ENCODE results near the gene TSSK3.

DNA sequence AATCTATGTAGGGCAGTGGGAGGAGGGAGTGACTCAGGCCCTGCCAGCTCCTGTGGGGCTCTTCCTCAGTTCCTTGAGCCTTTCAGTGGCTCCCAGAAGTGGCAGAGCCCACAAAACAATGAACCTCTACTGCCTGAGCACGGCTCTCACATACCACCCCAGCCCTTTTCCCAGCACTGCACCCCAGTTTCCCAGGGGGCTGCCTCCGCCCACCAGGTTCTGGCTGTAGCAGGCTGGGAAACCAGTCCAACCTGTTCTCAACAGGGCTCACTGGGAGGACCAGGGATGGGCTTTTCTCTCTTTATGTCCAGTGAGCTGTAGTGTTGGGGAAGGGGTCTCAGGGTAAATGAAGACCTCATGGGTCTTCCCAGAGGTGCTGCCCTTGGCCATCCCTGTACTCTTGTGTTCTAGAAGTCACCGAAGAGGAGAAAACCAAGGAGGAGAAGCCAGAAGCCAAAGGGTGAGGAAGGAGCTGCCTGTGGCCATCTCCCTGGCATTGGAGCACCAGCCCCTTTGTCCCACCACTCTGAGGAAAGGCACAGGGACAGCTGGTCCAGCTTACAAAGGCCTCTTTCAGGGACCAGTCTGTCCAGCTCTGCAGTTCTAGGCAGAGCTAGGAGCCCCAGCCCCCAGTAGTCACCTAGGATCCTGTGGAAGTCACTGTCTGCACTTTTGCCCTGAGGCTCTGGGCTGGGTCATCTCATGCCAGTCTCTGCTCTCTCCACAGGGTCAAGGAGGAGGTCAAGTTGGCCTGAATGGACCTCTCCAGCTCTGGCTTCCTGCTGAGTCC lies 29.9 kb upstream of the TSSK3 start:
- TF ChIP-seq, protein P1, sequence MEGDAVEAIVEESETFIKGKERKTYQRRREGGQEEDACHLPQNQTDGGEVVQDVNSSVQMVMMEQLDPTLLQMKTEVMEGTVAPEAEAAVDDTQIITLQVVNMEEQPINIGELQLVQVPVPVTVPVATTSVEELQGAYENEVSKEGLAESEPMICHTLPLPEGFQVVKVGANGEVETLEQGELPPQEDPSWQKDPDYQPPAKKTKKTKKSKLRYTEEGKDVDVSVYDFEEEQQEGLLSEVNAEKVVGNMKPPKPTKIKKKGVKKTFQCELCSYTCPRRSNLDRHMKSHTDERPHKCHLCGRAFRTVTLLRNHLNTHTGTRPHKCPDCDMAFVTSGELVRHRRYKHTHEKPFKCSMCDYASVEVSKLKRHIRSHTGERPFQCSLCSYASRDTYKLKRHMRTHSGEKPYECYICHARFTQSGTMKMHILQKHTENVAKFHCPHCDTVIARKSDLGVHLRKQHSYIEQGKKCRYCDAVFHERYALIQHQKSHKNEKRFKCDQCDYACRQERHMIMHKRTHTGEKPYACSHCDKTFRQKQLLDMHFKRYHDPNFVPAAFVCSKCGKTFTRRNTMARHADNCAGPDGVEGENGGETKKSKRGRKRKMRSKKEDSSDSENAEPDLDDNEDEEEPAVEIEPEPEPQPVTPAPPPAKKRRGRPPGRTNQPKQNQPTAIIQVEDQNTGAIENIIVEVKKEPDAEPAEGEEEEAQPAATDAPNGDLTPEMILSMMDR (IDR thresholded peaks at IDR 0.05; ENCODE audit: low read depth, low read length) = no peak
- no peak for TF ChIP-seq EZH2phosphoT487 (IDR thresholded peaks at IDR 0.05; ENCODE audit: low read depth)
